OCI-M2 (cell line): ENCODE results near the gene NAPSA.
"Not testable (repeated sequence)": the region's sequence is repeated elsewhere in the genome, so short reads cannot be mapped to it uniquely, and the experiment has no call there.

Source experiments
- DNase-seq: peaks from one replicate; lab custom pipeline; 2025; ENCODE audit not compliant: unreplicated experiment; lab: John Stamatoyannopoulos, UW

Gene NAPSA

GRCh38 chr19:50331994-50332243 lies 33.5 kb downstream of the NAPSA start:
- no peak for DNase-seq

GRCh38 chr19:50331221-50331993 lies 34.0 kb downstream of the NAPSA start:
- no peak for DNase-seq

- DNase-seq: peak; percentile 92
Measured at GRCh38 chr19:50330365-50331078, 34.9 kb downstream of the NAPSA start.

- DNase-seq: not testable (repeated sequence)
Measured at GRCh38 chr19:50329926-50330294, 35.5 kb downstream of the NAPSA start.

GRCh38 chr19:50329146-50329925 lies 36.1 kb downstream of the NAPSA start, which contains the start of gene KCNC3:
Gene KCNC3 (minus strand): TSS chr19:50329377. CDS start chr19:50329082, 295 bp downstream.
- peak; percentile 97 for DNase-seq

- no peak for DNase-seq
Measured at GRCh38 chr19:50328873-50329145, 36.6 kb downstream of the NAPSA start.

GRCh38 chr19:50328224-50328872 lies 37.1 kb downstream of the NAPSA start:
- no peak for DNase-seq

- no peak for DNase-seq
Measured at GRCh38 chr19:50327461-50328223, 37.8 kb downstream of the NAPSA start.

- no peak for DNase-seq
Measured at GRCh38 chr19:50327013-50327412, 38.4 kb downstream of the NAPSA start.

GRCh38 chr19:50326101-50326664 lies 39.3 kb downstream of the NAPSA start:
- DNase-seq: no peak

- DNase-seq: no peak
Measured at GRCh38 chr19:50325310-50326100, 39.9 kb downstream of the NAPSA start.

GRCh38 chr19:50324331-50324730 lies 41.1 kb downstream of the NAPSA start:
- no peak for DNase-seq

GRCh38 chr19:50323782-50324133 lies 41.7 kb downstream of the NAPSA start:
- no peak for DNase-seq

GRCh38 chr19:50322931-50323781 lies 42.3 kb downstream of the NAPSA start:
- DNase-seq: no peak

GRCh38 chr19:50322234-50322633 lies 43.2 kb downstream of the NAPSA start:
- DNase-seq: no peak

- DNase-seq: no peak
Measured at GRCh38 chr19:50321831-50322230, 43.6 kb downstream of the NAPSA start.

- no peak for DNase-seq
Measured at GRCh38 chr19:50320596-50320995, 44.8 kb downstream of the NAPSA start.

GRCh38 chr19:50320051-50320450 lies 45.4 kb downstream of the NAPSA start:
- no peak for DNase-seq

GRCh38 chr19:50319156-50319555 lies 46.3 kb downstream of the NAPSA start:
- no peak for DNase-seq
